ENCODE data around the gene SHC1. TPM values are rescaled to one million over a fixed set of nuclear protein-coding genes. Genes with fewer than 3 reads are reported as not detected.

Gene SHC1
- total and polyA plus RNA-seq, 4 donors = 26.4 to 99.2 (median 37.8) TPM

GRCh38 chr1:154926201-154926600 is 44.3 kb downstream of the SHC1 start:
- peaks cover 59% of the 10 kb centered on the region for H3K36me3 ChIP-seq (ENCODE audit: control insufficient read depth, insufficient read depth, low read length)

GRCh38 chr1:154925335-154926170 is 45.0 kb downstream of the SHC1 start:
- no peaks in the 10 kb centered on the region for H3K4me1 ChIP-seq (ENCODE audit: control insufficient read depth, insufficient read depth, low read length)
- H3K4me3 ChIP-seq (ENCODE audit: low read depth, low read length) = no peak overlapping the region
- peaks cover 61% of the 10 kb centered on the region for H3K36me3 ChIP-seq (ENCODE audit: control insufficient read depth, insufficient read depth, low read length)
- no peak for DNase-seq (ENCODE audit: low read depth in 4 of 6, low spot score in 6 of 6)
- H3K9me3 ChIP-seq (ENCODE audit: control insufficient read depth, insufficient read depth, low read length) = no peaks in the 10 kb centered on the region
- H3K27me3 ChIP-seq (ENCODE audit: control insufficient read depth, insufficient read depth, low read length) = no peaks in the 10 kb centered on the region
- H3K27ac ChIP-seq (ENCODE audit: low read depth, low read length) = no peak overlapping the region
- 94% methylated on average over 2 of the region's 3 CpGs for WGBS (ENCODE audit: insufficient coverage)

More at GRCh38 chr1:154926201-154926600, 44.3 kb downstream of the SHC1 start:
- no peaks in the 10 kb centered on the region for H3K4me1 ChIP-seq (ENCODE audit: control insufficient read depth, insufficient read depth, low read length)
- H3K9me3 ChIP-seq (ENCODE audit: control insufficient read depth, insufficient read depth, low read length) = no peaks in the 10 kb centered on the region
- DNase-seq (ENCODE audit: low read depth in 4 of 6, low spot score in 6 of 6) = no peak
- H3K27me3 ChIP-seq (ENCODE audit: control insufficient read depth, insufficient read depth, low read length) = no peaks in the 10 kb centered on the region
- no peak overlapping the region for H3K4me3 ChIP-seq (ENCODE audit: low read depth, low read length)
- WGBS (ENCODE audit: insufficient coverage) = 99% methylated on average over 13 of the region's 13 CpGs
- H3K27ac ChIP-seq (ENCODE audit: low read depth, low read length) = no peak overlapping the region

GRCh38 chr1:154923695-154924094 is 46.9 kb downstream of the SHC1 start:
- WGBS (ENCODE audit: insufficient coverage) = 100% methylated on average over 3 of the region's 3 CpGs
- H3K36me3 ChIP-seq (ENCODE audit: control insufficient read depth, insufficient read depth, low read length) = peaks cover 44% of the 10 kb centered on the region

GRCh38 chr1:154913273-154913672 is 57.3 kb downstream of the SHC1 start:
- 100% methylated on average over 1 of the region's 3 CpGs for WGBS (ENCODE audit: insufficient coverage)

More at GRCh38 chr1:154923695-154924094, 46.9 kb downstream of the SHC1 start:
- no peaks in the 10 kb centered on the region for H3K27me3 ChIP-seq (ENCODE audit: control insufficient read depth, insufficient read depth, low read length)
- H3K9me3 ChIP-seq (ENCODE audit: control insufficient read depth, insufficient read depth, low read length) = no peaks in the 10 kb centered on the region
- H3K27ac ChIP-seq (ENCODE audit: low read depth, low read length) = no peak overlapping the region
- DNase-seq (ENCODE audit: low read depth in 4 of 6, low spot score in 6 of 6) = no peak
- no peaks in the 10 kb centered on the region for H3K4me1 ChIP-seq (ENCODE audit: control insufficient read depth, insufficient read depth, low read length)
- H3K4me3 ChIP-seq (ENCODE audit: low read depth, low read length) = no peak overlapping the region

GRCh38 chr1:154912755-154913154 is 57.8 kb downstream of the SHC1 start:
- Histone ChIP-seq H3K27me3 (ENCODE audit: control insufficient read depth, insufficient read depth, low read length) (no peaks in the 10 kb centered on the region), H3K27ac (ENCODE audit: low read depth, low read length) (no peak overlapping the region), H3K4me3 (ENCODE audit: low read depth, low read length) (no peak overlapping the region), H3K9me3 (ENCODE audit: control insufficient read depth, insufficient read depth, low read length) (peaks cover 3% of the 10 kb centered on the region), H3K4me1 (ENCODE audit: control insufficient read depth, insufficient read depth, low read length) (peaks cover 10% of the 10 kb centered on the region), H3K36me3 (ENCODE audit: control insufficient read depth, insufficient read depth, low read length) (peaks cover 3% of the 10 kb centered on the region)
- 88% methylated on average over 2 of the region's 2 CpGs for WGBS (ENCODE audit: insufficient coverage)
- no peak for DNase-seq (ENCODE audit: low read depth in 4 of 6, low spot score in 6 of 6)

More at GRCh38 chr1:154913273-154913672, 57.3 kb downstream of the SHC1 start:
- Histone ChIP-seq H3K4me3 (ENCODE audit: low read depth, low read length) (no peak overlapping the region), H3K4me1 (ENCODE audit: control insufficient read depth, insufficient read depth, low read length) (peaks cover 10% of the 10 kb centered on the region), H3K9me3 (ENCODE audit: control insufficient read depth, insufficient read depth, low read length) (peaks cover 3% of the 10 kb centered on the region), H3K36me3 (ENCODE audit: control insufficient read depth, insufficient read depth, low read length) (peaks cover 3% of the 10 kb centered on the region), H3K27ac (ENCODE audit: low read depth, low read length) (no peak overlapping the region), H3K27me3 (ENCODE audit: control insufficient read depth, insufficient read depth, low read length) (no peaks in the 10 kb centered on the region)
- peak in 1 of 6 donors; percentile 15 for DNase-seq (ENCODE audit: low read depth in 4 of 6, low spot score in 6 of 6)

Small RNAs within 50 kb of the gene (small RNA-seq; reads per million reads assigned to genes)
- gene MIR4258 (ENCODE audit: low replicate concordance) (not detected), gene RF00017 (ENCODE audit: low replicate concordance) (not detected)

Other genes starting within 250 kb of the SHC1 start
- gene KCNN3, start 100.5 kb downstream of the SHC1 start, total RNA-seq = 10 to 100 TPM in 1 of 2 donors, 1 to 10 TPM in 1; 9.6 to 12.9 TPM
- gene KCNN3, start 100.5 kb downstream of the SHC1 start, polyA plus RNA-seq (ENCODE audit: insufficient read length in 2 of 2) = 10 to 100 TPM; 19.9 to 24.8 TPM
- 10 to 100 TPM; 10.6 to 15.3 TPM for gene PMVK, start 34.0 kb downstream of the SHC1 start, total RNA-seq
- gene PMVK, start 34.0 kb downstream of the SHC1 start, polyA plus RNA-seq (ENCODE audit: insufficient read length in 2 of 2) = 10 to 100 TPM; 43.2 to 45.3 TPM
- gene PBXIP1, start 14.6 kb downstream of the SHC1 start, total RNA-seq = 100 to 1,000 TPM in 1 of 2 donors, 10 to 100 TPM in 1; 57.5 to 143 TPM
- gene PBXIP1, start 14.6 kb downstream of the SHC1 start, polyA plus RNA-seq (ENCODE audit: insufficient read length in 2 of 2) = 10 to 100 TPM; 66.7 to 67.8 TPM
- gene PYGO2, start 9.0 kb downstream of the SHC1 start, total RNA-seq = 10 to 100 TPM; 12.7 to 24.7 TPM
- 10 to 100 TPM; 31.6 to 34.3 TPM for gene PYGO2, start 9.0 kb downstream of the SHC1 start, polyA plus RNA-seq (ENCODE audit: insufficient read length in 2 of 2)
- gene CKS1B, start 3.9 kb upstream of the SHC1 start, total RNA-seq = 10 to 100 TPM; 25.9 to 64.8 TPM
- 10 to 100 TPM; 37.6 to 41.1 TPM for gene CKS1B, start 3.9 kb upstream of the SHC1 start, polyA plus RNA-seq (ENCODE audit: insufficient read length in 2 of 2)
- gene FLAD1, start 12.6 kb upstream of the SHC1 start, total RNA-seq = 10 to 100 TPM; 14.6 to 32.0 TPM
- 10 to 100 TPM; 33.5 to 36.9 TPM for gene FLAD1, start 12.6 kb upstream of the SHC1 start, polyA plus RNA-seq (ENCODE audit: insufficient read length in 2 of 2)
- under 1 TPM in 1 of 2 donors, not detected in 1; 0.22 TPM for gene LENEP, start 22.8 kb upstream of the SHC1 start, total RNA-seq
- under 1 TPM in 1 of 2 donors, not detected in 1; 0.39 TPM for gene LENEP, start 22.8 kb upstream of the SHC1 start, polyA plus RNA-seq (ENCODE audit: insufficient read length in 2 of 2)
- gene ZBTB7B, start 32.1 kb upstream of the SHC1 start, total RNA-seq = 10 to 100 TPM in 1 of 2 donors, 1 to 10 TPM in 1; 7.3 to 10.7 TPM
- gene ZBTB7B, start 32.1 kb upstream of the SHC1 start, polyA plus RNA-seq (ENCODE audit: insufficient read length in 2 of 2) = 1 to 10 TPM; 8.7 to 9.0 TPM
- gene DCST2, start 63.0 kb upstream of the SHC1 start, total RNA-seq = 1 to 10 TPM in 1 of 2 donors, under 1 TPM in 1; 0.10 to 1.0 TPM
- 1 to 10 TPM; 1.1 to 1.2 TPM for gene DCST2, start 63.0 kb upstream of the SHC1 start, polyA plus RNA-seq (ENCODE audit: insufficient read length in 2 of 2)
- gene DCST1, start 63.1 kb upstream of the SHC1 start, total RNA-seq = not detected
- under 1 TPM; 0.11 to 0.33 TPM for gene DCST1, start 63.1 kb upstream of the SHC1 start, polyA plus RNA-seq (ENCODE audit: insufficient read length in 2 of 2)
- 10 to 100 TPM; 29.9 to 58.5 TPM for gene ADAM15, start 80.6 kb upstream of the SHC1 start, total RNA-seq
- 100 to 1,000 TPM in 1 of 2 donors, 10 to 100 TPM in 1; 73.1 to 100 TPM for gene ADAM15, start 80.6 kb upstream of the SHC1 start, polyA plus RNA-seq (ENCODE audit: insufficient read length in 2 of 2)
- 10 to 100 TPM in 1 of 2 donors, 1 to 10 TPM in 1; 3.5 to 13.9 TPM for gene EFNA4, start 93.0 kb upstream of the SHC1 start, total RNA-seq
- 1 to 10 TPM; 5.1 to 6.8 TPM for gene EFNA4, start 93.0 kb upstream of the SHC1 start, polyA plus RNA-seq (ENCODE audit: insufficient read length in 2 of 2)
- 10 to 100 TPM; 12.3 to 13.6 TPM for gene EFNA3, start 108.1 kb upstream of the SHC1 start, total RNA-seq
- 10 to 100 TPM; 46.6 to 50.6 TPM for gene EFNA3, start 108.1 kb upstream of the SHC1 start, polyA plus RNA-seq (ENCODE audit: insufficient read length in 2 of 2)
- gene EFNA1, start 157.1 kb upstream of the SHC1 start, total RNA-seq = 10 to 100 TPM; 14.8 to 27.8 TPM
- 10 to 100 TPM; 17.9 to 23.3 TPM for gene EFNA1, start 157.1 kb upstream of the SHC1 start, polyA plus RNA-seq (ENCODE audit: insufficient read length in 2 of 2)
- 10 to 100 TPM; 12.1 to 35.8 TPM for gene SLC50A1, start 165.1 kb upstream of the SHC1 start, total RNA-seq
- gene SLC50A1, start 165.1 kb upstream of the SHC1 start, polyA plus RNA-seq (ENCODE audit: insufficient read length in 2 of 2) = 10 to 100 TPM; 18.2 to 26.9 TPM
- gene DPM3, start 169.8 kb upstream of the SHC1 start, total RNA-seq = 10 to 100 TPM; 16.2 to 46.6 TPM
- gene DPM3, start 169.8 kb upstream of the SHC1 start, polyA plus RNA-seq (ENCODE audit: insufficient read length in 2 of 2) = 10 to 100 TPM; 41.7 to 47.2 TPM
- 100 to 1,000 TPM in 1 of 2 donors, 10 to 100 TPM in 1; 81.9 to 140 TPM for gene KRTCAP2, start 202.6 kb upstream of the SHC1 start, total RNA-seq
- gene KRTCAP2, start 202.6 kb upstream of the SHC1 start, polyA plus RNA-seq (ENCODE audit: insufficient read length in 2 of 2) = 100 to 1,000 TPM; 130 to 132 TPM
- 1 to 10 TPM; 6.7 to 6.8 TPM for gene TRIM46, start 203.1 kb upstream of the SHC1 start, total RNA-seq
- 10 to 100 TPM; 29.5 to 37.6 TPM for gene TRIM46, start 203.1 kb upstream of the SHC1 start, polyA plus RNA-seq (ENCODE audit: insufficient read length in 2 of 2)
- 10 to 100 TPM; 18.2 to 39.1 TPM for gene THBS3, start 237.2 kb upstream of the SHC1 start, total RNA-seq
- gene THBS3, start 237.2 kb upstream of the SHC1 start, polyA plus RNA-seq (ENCODE audit: insufficient read length in 2 of 2) = 10 to 100 TPM; 34.4 to 57.6 TPM
- 10 to 100 TPM; 15.8 to 43.1 TPM for gene MTX1, start 237.9 kb upstream of the SHC1 start, total RNA-seq
- 10 to 100 TPM; 35.8 to 40.2 TPM for gene MTX1, start 237.9 kb upstream of the SHC1 start, polyA plus RNA-seq (ENCODE audit: insufficient read length in 2 of 2)

Measured in spinal cord (tissue), 10 donors.